Calu3 (cell line): ENCODE results near the gene ITPKB. TPM values are rescaled to one million over a fixed set of nuclear protein-coding genes. Genes with fewer than 3 reads are reported as not detected.

ENCODE experiments used
- BruUV-seq: library from RNA; stranded (reverse); fragments of 400-500 nt; replicated peaks from 2 replicates; lab custom pipeline; 2021; lab: Mats Ljungman, UMichigan
- CTCF ChIA-PET: fragments of 300-600 bp; sonication (Branson Sonifier 250); formaldehyde crosslinking; loops from one replicate; lab custom pipeline; 2022; ENCODE audit warnings: antibody characterized with exemption; lab: Charles Lee
- DNase-seq: peaks from one replicate; pipeline ENCODE4 v3.0.0; 2022
- H3K27ac Mint-ChIP-seq: one replicate; pipeline ENCODE4 v1.8.0; 2022; ENCODE audit warnings: mixed read lengths; ENCODE audit not compliant: unreplicated experiment
- H3K27me3 Mint-ChIP-seq: one replicate; pipeline ENCODE4 v1.8.0; 2022; ENCODE audit warnings: mixed read lengths; ENCODE audit not compliant: unreplicated experiment
- H3K36me3 Mint-ChIP-seq: one replicate; pipeline ENCODE4 v1.8.0; 2022; ENCODE audit warnings: mild to moderate bottlenecking, moderate library complexity, mixed read lengths; ENCODE audit not compliant: insufficient read depth, unreplicated experiment
- H3K4me1 Mint-ChIP-seq: one replicate; pipeline ENCODE4 v1.8.0; 2022; ENCODE audit warnings: mild to moderate bottlenecking, low read depth, mixed read lengths; ENCODE audit not compliant: unreplicated experiment
- H3K4me3 Mint-ChIP-seq: one replicate; pipeline ENCODE4 v1.8.0; 2022; ENCODE audit warnings: mild to moderate bottlenecking, low read depth, moderate library complexity, mixed read lengths; ENCODE audit not compliant: unreplicated experiment
- H3K9me3 Mint-ChIP-seq: one replicate; pipeline ENCODE4 v1.8.0; 2022; ENCODE audit warnings: low read depth, mixed read lengths; ENCODE audit not compliant: unreplicated experiment
- CTCF ChIP-seq: fragments of 200-600 bp; IDR thresholded peaks from one replicate; pipeline ENCODE4 v1.8.0; 2022; ENCODE audit warnings: antibody characterized with exemption; ENCODE audit not compliant: unreplicated experiment
- intact Hi-C: fragments of 100-400 bp; cut with micrococcal nuclease; formaldehyde crosslinking; loops from one replicate; pipeline ENCODE4 v1.10.0; 2022; ENCODE audit not compliant: unreplicated experiment
- total RNA-seq: library from RNA; stranded (reverse); gene quantifications from 2 replicates; pipeline ENCODE4 v1.2.3, GENCODE V29; 2022

ITPKB gene
- total RNA-seq, 1 experiment from 2014 or later = 11.8 TPM

GRCh38 chr1:226603858-226604559 is 135.1 kb downstream of the ITPKB start:
- no TSS peak for BruUV-seq
- intact Hi-C loops = no loop called here
- H3K36me3 Mint-ChIP-seq = no peaks in the 10 kb centered on the region
- no peak for TF ChIP-seq CTCF
- DNase-seq = no peak
- no peak overlapping the region for H3K27ac Mint-ChIP-seq
- peaks cover 93% of the 10 kb centered on the region for H3K27me3 Mint-ChIP-seq
- CTCF ChIA-PET = no interaction called here
- no peak overlapping the region for H3K4me3 Mint-ChIP-seq
- H3K9me3 Mint-ChIP-seq = no peaks in the 10 kb centered on the region
- no peaks in the 10 kb centered on the region for H3K4me1 Mint-ChIP-seq

- no TSS peak for BruUV-seq
- TF ChIP-seq CTCF = no peak
- intact Hi-C loops = no loop called here
- H3K27ac Mint-ChIP-seq = no peak overlapping the region
- peaks cover 93% of the 10 kb centered on the region for H3K27me3 Mint-ChIP-seq
- H3K9me3 Mint-ChIP-seq = no peaks in the 10 kb centered on the region
- H3K36me3 Mint-ChIP-seq = no peaks in the 10 kb centered on the region
- CTCF ChIA-PET = interaction anchor here (1.4 kb wide), 1 partner anchor 16 kb away, joined by 3 read pairs; no protein-coding TSS in a partner anchor
- H3K4me3 Mint-ChIP-seq = no peak overlapping the region
- H3K4me1 Mint-ChIP-seq = no peaks in the 10 kb centered on the region
- no peak for DNase-seq
Measured at GRCh38 chr1:226603022-226603857, 135.8 kb downstream of the ITPKB start.

GRCh38 chr1:226602186-226603021 is 136.7 kb downstream of the ITPKB start:
- H3K27ac Mint-ChIP-seq = no peak overlapping the region
- no peaks in the 10 kb centered on the region for H3K36me3 Mint-ChIP-seq
- no peak for TF ChIP-seq CTCF
- no peaks in the 10 kb centered on the region for H3K4me1 Mint-ChIP-seq
- no peaks in the 10 kb centered on the region for H3K9me3 Mint-ChIP-seq
- CTCF ChIA-PET = interaction anchor here (1.4 kb wide), 1 partner anchor 15 kb away, joined by 3 read pairs; no protein-coding TSS in a partner anchor
- DNase-seq = no peak
- peaks cover 93% of the 10 kb centered on the region for H3K27me3 Mint-ChIP-seq
- no peak overlapping the region for H3K4me3 Mint-ChIP-seq
- intact Hi-C loops = no loop called here
- no TSS peak for BruUV-seq

- intact Hi-C loops = no loop called here
- CTCF ChIA-PET = no interaction called here
Measured at GRCh38 chr1:226601456-226601855, 137.6 kb downstream of the ITPKB start.

More at GRCh38 chr1:226601456-226601855, 137.6 kb downstream of the ITPKB start:
- no peak overlapping the region for H3K4me3 Mint-ChIP-seq
- no TSS peak for BruUV-seq
- peaks cover 96% of the 10 kb centered on the region for H3K27me3 Mint-ChIP-seq
- DNase-seq = no peak
- H3K27ac Mint-ChIP-seq = no peak overlapping the region
- H3K4me1 Mint-ChIP-seq = no peaks in the 10 kb centered on the region
- H3K36me3 Mint-ChIP-seq = no peaks in the 10 kb centered on the region
- no peaks in the 10 kb centered on the region for H3K9me3 Mint-ChIP-seq
- no peak for TF ChIP-seq CTCF
